ENCODE measurements around the gene CDH10. TPM values are rescaled to one million over a fixed set of nuclear protein-coding genes. Genes with fewer than 3 reads are reported as not detected.
A peak's percentile ranks its signal among the peaks of the same experiment; 100 is the strongest.

CDH10 gene
- total RNA-seq, 1 donor from 2014 or later = not detected

DNA sequence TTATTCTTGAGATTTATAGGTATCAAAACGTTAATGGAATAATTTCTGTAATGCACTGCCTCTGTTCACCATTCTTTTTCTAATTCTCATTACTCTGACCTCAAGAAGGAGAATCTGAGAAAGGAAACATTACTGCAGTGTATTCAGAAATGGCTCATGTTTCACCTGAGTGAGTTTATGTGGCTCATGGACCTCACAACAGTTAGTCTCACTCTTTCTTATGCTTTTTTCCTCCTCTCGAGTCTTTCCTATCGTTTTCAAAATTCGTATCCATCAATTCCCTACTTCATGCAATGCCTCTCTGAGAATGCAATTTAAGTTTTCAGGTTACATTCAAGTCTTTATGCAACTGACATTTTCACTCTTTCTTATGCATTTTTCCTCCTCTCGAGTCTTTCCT is 9.6 kb downstream of the CDH10 start:
- H3K27ac ChIP-seq (replicated peaks) = no peak overlapping the region
- H3K27me3 ChIP-seq (ENCODE audit: low read depth) = no peaks in the 10 kb centered on the region
- intact Hi-C loops (cut with micrococcal nuclease) = no loop called here
- H3K4me1 ChIP-seq = no peaks in the 10 kb centered on the region
- TF ChIP-seq, protein P1, sequence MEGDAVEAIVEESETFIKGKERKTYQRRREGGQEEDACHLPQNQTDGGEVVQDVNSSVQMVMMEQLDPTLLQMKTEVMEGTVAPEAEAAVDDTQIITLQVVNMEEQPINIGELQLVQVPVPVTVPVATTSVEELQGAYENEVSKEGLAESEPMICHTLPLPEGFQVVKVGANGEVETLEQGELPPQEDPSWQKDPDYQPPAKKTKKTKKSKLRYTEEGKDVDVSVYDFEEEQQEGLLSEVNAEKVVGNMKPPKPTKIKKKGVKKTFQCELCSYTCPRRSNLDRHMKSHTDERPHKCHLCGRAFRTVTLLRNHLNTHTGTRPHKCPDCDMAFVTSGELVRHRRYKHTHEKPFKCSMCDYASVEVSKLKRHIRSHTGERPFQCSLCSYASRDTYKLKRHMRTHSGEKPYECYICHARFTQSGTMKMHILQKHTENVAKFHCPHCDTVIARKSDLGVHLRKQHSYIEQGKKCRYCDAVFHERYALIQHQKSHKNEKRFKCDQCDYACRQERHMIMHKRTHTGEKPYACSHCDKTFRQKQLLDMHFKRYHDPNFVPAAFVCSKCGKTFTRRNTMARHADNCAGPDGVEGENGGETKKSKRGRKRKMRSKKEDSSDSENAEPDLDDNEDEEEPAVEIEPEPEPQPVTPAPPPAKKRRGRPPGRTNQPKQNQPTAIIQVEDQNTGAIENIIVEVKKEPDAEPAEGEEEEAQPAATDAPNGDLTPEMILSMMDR (IDR thresholded peaks at IDR 0.05; ENCODE audit: borderline replicate concordance) = no peak
- H3K9me3 ChIP-seq (replicated peaks) = no peaks in the 10 kb centered on the region
- H3K36me3 ChIP-seq = no peaks in the 10 kb centered on the region
- DNase-seq = no peak
- H3K4me3 ChIP-seq = no peak overlapping the region

DNA sequence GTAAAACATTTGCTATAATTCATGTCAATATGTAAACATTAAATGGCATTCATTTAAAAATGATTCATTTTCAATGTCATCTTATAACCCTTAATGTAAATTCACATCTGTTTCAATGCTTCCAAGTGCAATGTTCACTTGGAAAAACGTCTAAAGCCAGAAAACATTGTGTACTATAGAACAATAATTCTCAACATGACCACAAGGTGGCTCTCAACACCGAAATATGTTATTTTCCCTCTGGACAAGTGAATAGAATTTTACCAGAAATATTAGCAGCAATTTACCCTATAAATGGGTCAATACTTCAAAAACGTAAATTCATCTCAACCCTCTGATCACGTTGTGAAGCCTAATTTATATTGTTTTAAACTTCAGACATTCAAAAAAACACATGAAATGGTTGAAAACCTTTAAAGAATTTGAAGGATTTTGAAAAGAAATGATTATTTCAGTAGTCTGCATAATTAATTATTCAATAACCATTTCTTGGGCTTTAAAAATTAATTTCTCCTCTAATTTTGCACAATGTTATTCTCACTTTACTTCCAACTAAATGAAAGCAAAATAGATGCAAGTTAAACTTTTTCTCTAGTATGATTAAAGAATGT is 11.0 kb downstream of the CDH10 start:
- H3K4me1 ChIP-seq = no peaks in the 10 kb centered on the region
- TF ChIP-seq, protein P1 (IDR thresholded peaks at IDR 0.05; ENCODE audit: borderline replicate concordance) = peak; percentile 63
- H3K9me3 ChIP-seq (replicated peaks) = no peaks in the 10 kb centered on the region
- no peak overlapping the region for H3K4me3 ChIP-seq
- no peaks in the 10 kb centered on the region for H3K27me3 ChIP-seq (ENCODE audit: low read depth)
- H3K27ac ChIP-seq (replicated peaks) = no peak overlapping the region
- intact Hi-C loops (cut with micrococcal nuclease) = no loop called here
- no peak for DNase-seq
- no peaks in the 10 kb centered on the region for H3K36me3 ChIP-seq

DNA sequence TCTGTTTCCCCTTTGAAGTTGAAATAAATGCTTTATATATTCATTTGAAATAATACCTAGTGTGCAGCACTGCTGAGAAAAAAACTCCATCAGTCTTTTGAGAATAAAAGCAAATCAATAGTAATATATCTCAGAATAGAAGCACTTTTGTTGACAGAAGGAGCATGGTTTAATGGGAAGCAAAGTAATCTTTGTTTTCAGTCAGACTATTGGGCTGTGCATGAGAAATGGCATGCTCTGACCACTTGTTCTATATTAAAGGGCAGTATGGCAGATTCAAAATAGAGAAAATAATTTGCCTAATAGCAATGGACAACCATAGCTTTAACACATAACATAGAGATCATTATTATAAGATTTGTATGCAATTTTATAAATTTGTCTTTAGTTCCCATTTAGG is 12.4 kb downstream of the CDH10 start:
- TF ChIP-seq, protein P1 (IDR thresholded peaks at IDR 0.05; ENCODE audit: borderline replicate concordance) = no peak
- Histone ChIP-seq H3K27me3 (ENCODE audit: low read depth) (no peaks in the 10 kb centered on the region), H3K36me3 (no peaks in the 10 kb centered on the region), H3K4me3 (no peak overlapping the region), H3K27ac (replicated peaks) (no peak overlapping the region), H3K4me1 (no peaks in the 10 kb centered on the region), H3K9me3 (replicated peaks) (no peaks in the 10 kb centered on the region)
- intact Hi-C loops (cut with micrococcal nuclease) = no loop called here
- DNase-seq = no peak

DNA sequence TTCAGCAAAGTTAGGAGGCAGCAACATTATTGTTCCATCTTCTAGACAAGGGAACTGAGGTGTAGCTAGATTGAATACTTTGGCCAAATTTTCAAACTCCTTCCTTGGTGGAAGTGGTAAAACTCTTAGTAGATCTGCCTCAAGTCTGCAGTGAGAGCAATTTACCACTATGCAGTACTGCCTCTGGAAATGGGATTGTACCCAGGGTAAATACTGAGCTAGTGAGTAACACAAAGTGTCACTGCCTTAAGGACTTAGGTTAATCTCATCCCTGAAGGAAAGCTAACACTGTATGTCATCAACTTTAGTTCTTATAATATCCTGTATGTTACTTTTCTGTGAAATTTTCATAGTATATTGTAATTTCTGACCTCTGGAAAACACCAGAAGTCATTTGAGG is 13.9 kb downstream of the CDH10 start:
- H3K4me1 ChIP-seq = no peaks in the 10 kb centered on the region
- no peaks in the 10 kb centered on the region for H3K36me3 ChIP-seq
- TF ChIP-seq, protein P1 (IDR thresholded peaks at IDR 0.05; ENCODE audit: borderline replicate concordance) = no peak
- H3K4me3 ChIP-seq = no peak overlapping the region
- intact Hi-C loops (cut with micrococcal nuclease) = no loop called here
- no peaks in the 10 kb centered on the region for H3K27me3 ChIP-seq (ENCODE audit: low read depth)
- DNase-seq = no peak
- no peaks in the 10 kb centered on the region for H3K9me3 ChIP-seq (replicated peaks)
- no peak overlapping the region for H3K27ac ChIP-seq (replicated peaks)

DNA sequence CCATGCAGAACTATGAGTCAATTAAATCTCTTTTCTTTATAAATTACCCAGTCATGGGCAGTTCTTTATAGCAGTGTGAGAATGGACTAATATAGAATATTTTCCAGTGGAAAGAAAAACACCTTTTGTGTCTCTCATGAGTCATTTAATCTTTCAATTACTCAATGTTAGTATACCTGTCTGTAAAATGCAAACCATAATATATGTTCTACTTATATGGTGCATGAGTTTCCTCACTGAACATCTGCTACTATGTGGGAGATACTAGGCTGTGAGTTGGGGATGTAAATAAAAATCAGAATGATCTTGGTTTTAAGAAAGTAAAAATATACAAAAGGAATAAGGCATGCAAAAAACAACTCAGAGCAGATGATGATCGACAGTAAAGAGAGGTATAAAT is 15.0 kb downstream of the CDH10 start:
- TF ChIP-seq, protein P1 (IDR thresholded peaks at IDR 0.05; ENCODE audit: borderline replicate concordance) = no peak
- no peak overlapping the region for H3K4me3 ChIP-seq
- intact Hi-C loops (cut with micrococcal nuclease) = no loop called here

More for the DNA sequence above, 15.0 kb downstream of the CDH10 start:
- Histone ChIP-seq H3K27me3 (ENCODE audit: low read depth) (no peaks in the 10 kb centered on the region), H3K4me1 (no peaks in the 10 kb centered on the region), H3K9me3 (replicated peaks) (no peaks in the 10 kb centered on the region), H3K27ac (replicated peaks) (no peak overlapping the region), H3K36me3 (no peaks in the 10 kb centered on the region)
- no peak for DNase-seq

Measured in left ventricle myocardium inferior (tissue), 1 donor.